Neuronal stem cell (in vitro differentiated cells): Measurements from ENCODE around the gene MCM10.
A peak's percentile ranks its signal among the peaks of the same experiment; 100 is the strongest.

ENCODE experiments used
- DNase-seq: peaks from one replicate; pipeline ENCODE4 v3.0.0-alpha.2; 2013; ENCODE audit warnings: low spot score
- H2AFZ ChIP-seq: one replicate; pipeline ENCODE4 v1.6.1; 2013; ENCODE audit warnings: mild to moderate bottlenecking, low read length, inconsistent platforms
- H2AK5ac ChIP-seq: 2 replicates; pipeline ENCODE4 v1.6.1; 2013; ENCODE audit warnings: low read depth, mild to moderate bottlenecking, inconsistent platforms, low read length, moderate library complexity, mixed read lengths
- H2BK120ac ChIP-seq: 2 replicates; pipeline ENCODE4 v1.6.1; 2013; ENCODE audit warnings: low read depth, mild to moderate bottlenecking, inconsistent platforms, low read length, moderate library complexity, mixed read lengths
- H2BK12ac ChIP-seq: one replicate; pipeline ENCODE4 v1.6.1; 2013; ENCODE audit warnings: low read length, inconsistent platforms
- H2BK15ac ChIP-seq: 2 replicates; pipeline ENCODE4 v1.6.1; 2013; ENCODE audit warnings: mild to moderate bottlenecking, low read length, inconsistent platforms, mixed read lengths
- H2BK5ac ChIP-seq: one replicate; pipeline ENCODE4 v1.6.1; 2013; ENCODE audit warnings: inconsistent platforms, mild to moderate bottlenecking, low read length, moderate library complexity
- H3K14ac ChIP-seq: one replicate; pipeline ENCODE4 v1.6.1; 2013; ENCODE audit warnings: low read length, inconsistent platforms
- H3K18ac ChIP-seq: 2 replicates; pipeline ENCODE4 v1.6.1; 2013; ENCODE audit warnings: low read length, inconsistent platforms
- H3K23ac ChIP-seq: 2 replicates; pipeline ENCODE4 v1.6.1; 2013; ENCODE audit warnings: low read depth, mild to moderate bottlenecking, mixed read lengths, low read length, inconsistent platforms; ENCODE audit not compliant: poor library complexity
- H3K27ac ChIP-seq: replicated peaks from 3 replicates; pipeline ENCODE4 v1.5.1; 2013; ENCODE audit warnings: low read length, inconsistent platforms
- H3K27me3 ChIP-seq, 3 experiments: 2 replicates each; pipeline ENCODE4 v1.6.1; 2013; ENCODE audit warnings: low read length in 3 of 3, mild to moderate bottlenecking in 2 of 3, inconsistent platforms in 1 of 3, low read depth in 1 of 3, mixed read lengths in 1 of 3, moderate library complexity in 1 of 3; ENCODE audit not compliant: control insufficient read depth in 3 of 3, insufficient read depth in 3 of 3
- H3K36me3 ChIP-seq, 2 donors: replicated peaks in 1 of 2; 2 replicates each; pipeline ENCODE4 v1.6.1; 2013; ENCODE audit warnings: low read length in 2 of 2; ENCODE audit not compliant: control insufficient read depth in 2 of 2, insufficient read depth in 2 of 2
- H3K4ac ChIP-seq: 2 replicates; pipeline ENCODE4 v1.6.1; 2013; ENCODE audit warnings: inconsistent platforms, mild to moderate bottlenecking, low read length, moderate library complexity
- H3K4me1 ChIP-seq, 2 donors: 1 replicate in 1 of 2; 2 replicates in 1 of 2; pipeline ENCODE4 v1.6.1; 2013; ENCODE audit warnings: low read length in 2 of 2, low read depth in 1 of 2; ENCODE audit not compliant: control insufficient read depth in 2 of 2, insufficient read depth in 1 of 2
- H3K4me2 ChIP-seq: one replicate; pipeline ENCODE4 v1.6.1; 2013; ENCODE audit warnings: mild to moderate bottlenecking, low read length, inconsistent platforms; ENCODE audit not compliant: insufficient read depth, poor library complexity, severe bottlenecking
- H3K4me3 ChIP-seq, 2 donors: 2 replicates each; pipeline ENCODE4 v1.5.1; 2013; ENCODE audit warnings: low read length in 2 of 2, mild to moderate bottlenecking in 2 of 2, inconsistent platforms in 1 of 2, moderate library complexity in 1 of 2
- H3K79me1 ChIP-seq: one replicate; pipeline ENCODE4 v1.6.1; 2013; ENCODE audit warnings: low read depth, mild to moderate bottlenecking, inconsistent platforms, low read length, moderate library complexity
- H3K9ac ChIP-seq: one replicate; pipeline ENCODE4 v1.6.1; 2013; ENCODE audit warnings: mild to moderate bottlenecking, low read depth, low read length, inconsistent platforms; ENCODE audit not compliant: poor library complexity
- H3K9me3 ChIP-seq, 2 donors: replicated peaks in 1 of 2; 2 replicates each; pipeline versions ENCODE3 to v1.6.1; 2013; ENCODE audit warnings: low read length in 2 of 2, mild to moderate bottlenecking in 2 of 2, inconsistent platforms in 1 of 2, low read depth in 1 of 2, mixed read lengths in 1 of 2, moderate library complexity in 1 of 2; ENCODE audit not compliant: control insufficient read depth in 2 of 2, insufficient read depth in 1 of 2
- H4K8ac ChIP-seq: one replicate; pipeline ENCODE4 v1.6.1; 2013; ENCODE audit warnings: low read depth, mild to moderate bottlenecking, inconsistent platforms, low read length, moderate library complexity
- H4K91ac ChIP-seq: one replicate; pipeline ENCODE4 v1.6.1; 2013; ENCODE audit warnings: low read length, low read depth, mild to moderate bottlenecking, inconsistent platforms; ENCODE audit not compliant: poor library complexity
- WGBS, 2 donors: extraction: QIAGEN DNeasy Blood & Tissue Kit; methylation state at CpG; one replicate each; pipeline ENCODE4 v1.1.7; 2013; ENCODE audit warnings: missing lambda C conversion rate in 2 of 2, mixed read lengths in 1 of 2; ENCODE audit not compliant: insufficient read length in 2 of 2, insufficient replicate concordance in 1 of 2; ENCODE audit errors: extremely low coverage in 2 of 2; 5-methylcytosine and 5-hydroxymethylcytosine counted together

Gene MCM10

DNA sequence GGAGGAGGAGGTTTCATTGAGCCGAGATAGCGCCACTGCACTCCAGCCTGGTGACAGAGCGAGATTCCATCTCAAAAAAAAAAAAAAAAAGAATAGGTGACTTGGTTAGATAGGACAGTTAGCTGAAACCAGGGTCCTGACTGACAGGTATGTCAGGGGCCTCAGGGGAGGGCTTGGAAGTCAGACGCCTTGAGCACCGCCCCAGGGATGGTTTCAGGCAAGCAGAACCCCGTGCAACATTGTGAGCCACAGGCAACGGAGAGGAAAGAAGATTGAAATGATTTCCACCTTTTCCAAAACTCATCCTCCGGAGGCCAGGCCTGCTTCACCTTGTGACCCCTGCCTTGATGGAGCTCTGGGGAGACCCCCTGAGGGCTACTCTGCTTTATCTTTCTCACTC is 64.2 kb downstream of the MCM10 start:
- Histone ChIP-seq H4K91ac (no peak overlapping the region), H2AK5ac (no peak overlapping the region), H3K9me3 (no peaks in the 10 kb centered on the region), H2BK120ac (no peak overlapping the region), H3K14ac (no peak overlapping the region), H2BK15ac (no peak overlapping the region), H3K9ac (no peak overlapping the region), H2AFZ (no peak overlapping the region), H3K36me3 (no peaks in the 10 kb centered on the region), H4K8ac (no peak overlapping the region), H3K4me2 (no peak overlapping the region), H3K18ac (no peak overlapping the region), H3K27ac (no peak overlapping the region), H2BK12ac (no peak overlapping the region), H3K4me1 (no peaks in the 10 kb centered on the region), H2BK5ac (no peak overlapping the region), H3K79me1 (no peaks in the 10 kb centered on the region), H3K4ac (no peak overlapping the region), H3K23ac (no peak overlapping the region), H3K27me3 (peaks cover 0 to 2% (median 0%) of the 10 kb centered on the region in 3 experiments), H3K4me3 (no peak overlapping the region)
- no peak for DNase-seq
- WGBS, 2 donors: no CpG with 5 or more reads among the region's 8 CpGs

GRCh38 chr10:13227031-13227430 is 65.7 kb downstream of the MCM10 start:
- Histone ChIP-seq H4K8ac (no peak overlapping the region), H4K91ac (no peak overlapping the region), H2BK120ac (no peak overlapping the region), H3K23ac (no peak overlapping the region), H3K18ac (no peak overlapping the region), H3K9ac (no peak overlapping the region), H2BK15ac (no peak overlapping the region), H3K4me2 (no peak overlapping the region), H3K4me3 (no peak overlapping the region), H3K36me3 (no peaks in the 10 kb centered on the region), H3K4ac (no peak overlapping the region), H2AK5ac (no peak overlapping the region), H2BK12ac (no peak overlapping the region), H3K27ac (no peak overlapping the region), H3K9me3 (no peaks in the 10 kb centered on the region), H3K4me1 (no peaks in the 10 kb centered on the region), H2BK5ac (no peak overlapping the region), H3K14ac (no peak overlapping the region), H3K27me3 (peaks cover 0 to 2% (median 0%) of the 10 kb centered on the region in 3 experiments), H3K79me1 (no peaks in the 10 kb centered on the region), H2AFZ (no peak overlapping the region)
- no peak for DNase-seq
- WGBS, 2 donors: no CpG with 5 or more reads among the region's 5 CpGs

- H3K36me3 ChIP-seq: no peaks in the 10 kb centered on the region
- peaks cover 0 to 5% (median 0%) of the 10 kb centered on the region in 3 experiments for H3K27me3 ChIP-seq
- H3K4me2 ChIP-seq: no peak overlapping the region
- no peak for DNase-seq
- no peak overlapping the region for H2AFZ ChIP-seq
- H2BK120ac ChIP-seq: no peak overlapping the region
- no peak overlapping the region for H2BK5ac ChIP-seq
- H3K27ac ChIP-seq: no peak overlapping the region
- no peaks in the 10 kb centered on the region for H3K79me1 ChIP-seq
- no peak overlapping the region for H3K23ac ChIP-seq
- H3K4me1 ChIP-seq: no peaks in the 10 kb centered on the region
- no peak overlapping the region for H3K18ac ChIP-seq
- no peak overlapping the region for H4K8ac ChIP-seq
- H2BK15ac ChIP-seq: no peak overlapping the region
- H2AK5ac ChIP-seq: no peak overlapping the region
- no peak overlapping the region for H2BK12ac ChIP-seq
- no peak overlapping the region for H4K91ac ChIP-seq
- WGBS, 2 donors: no CpG with 5 or more reads among the region's 9 CpGs
- no peaks in the 10 kb centered on the region for H3K9me3 ChIP-seq
- no peak overlapping the region for H3K14ac ChIP-seq
- peak overlapping the region in 1 of 2 donors; percentile 49 for H3K4me3 ChIP-seq
- no peak overlapping the region for H3K9ac ChIP-seq
- no peak overlapping the region for H3K4ac ChIP-seq
These were observed 69.8 kb downstream of the MCM10 start for GRCh38 chr10:13231190-13231589.

GRCh38 chr10:13231808-13232207 is 70.5 kb downstream of the MCM10 start:
- Histone ChIP-seq H2AFZ (no peak overlapping the region), H3K79me1 (no peaks in the 10 kb centered on the region), H3K27ac (no peak overlapping the region), H3K4me3 (no peak overlapping the region), H3K4me2 (no peak overlapping the region), H3K4ac (no peak overlapping the region), H3K14ac (no peak overlapping the region), H3K18ac (no peak overlapping the region), H3K9me3 (no peaks in the 10 kb centered on the region), H2BK12ac (no peak overlapping the region), H2BK15ac (no peak overlapping the region), H2AK5ac (no peak overlapping the region), H3K36me3 (no peaks in the 10 kb centered on the region), H3K23ac (no peak overlapping the region), H4K91ac (no peak overlapping the region), H3K9ac (no peak overlapping the region), H3K4me1 (no peaks in the 10 kb centered on the region), H2BK5ac (no peak overlapping the region), H4K8ac (no peak overlapping the region), H3K27me3 (peaks cover 0 to 5% (median 0%) of the 10 kb centered on the region in 3 experiments), H2BK120ac (no peak overlapping the region)
- WGBS, 2 donors: no CpG with 5 or more reads among the region's 6 CpGs
- no peak for DNase-seq
